GM18511 (cell line): Measurements from ENCODE around the gene PITX1.
A peak's percentile ranks its signal among the peaks of the same experiment; 100 is the strongest.

Experiments used
- ATAC-seq: cut with Tn5 transposase; IDR thresholded peaks from one replicate; pipeline ENCODE4 v1.9.1; 2021; ENCODE audit warnings: mild to moderate bottlenecking, moderate library complexity; ENCODE audit not compliant: unreplicated experiment

Gene PITX1

DNA sequence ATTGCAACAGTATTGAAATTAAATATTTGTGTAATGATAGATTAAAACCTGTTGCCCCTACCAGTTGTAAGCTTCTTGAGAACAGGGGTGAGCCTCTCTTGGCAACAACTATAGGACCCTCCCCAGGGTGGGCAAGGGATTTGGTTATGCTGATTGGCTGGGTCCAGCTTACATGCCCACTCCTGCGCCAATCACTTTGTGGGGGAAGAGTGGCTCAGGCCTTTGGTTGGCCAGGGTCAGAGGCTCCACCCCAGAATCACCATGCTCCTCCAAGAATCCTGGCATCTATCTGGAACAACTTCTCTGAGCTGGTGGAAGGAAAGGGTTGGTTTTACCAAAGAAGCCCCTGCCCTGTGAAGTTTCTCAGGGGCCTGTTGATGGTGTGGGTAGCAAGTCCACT, 8.6 kb upstream of the PITX1 start:
- ATAC-seq = no peak

DNA sequence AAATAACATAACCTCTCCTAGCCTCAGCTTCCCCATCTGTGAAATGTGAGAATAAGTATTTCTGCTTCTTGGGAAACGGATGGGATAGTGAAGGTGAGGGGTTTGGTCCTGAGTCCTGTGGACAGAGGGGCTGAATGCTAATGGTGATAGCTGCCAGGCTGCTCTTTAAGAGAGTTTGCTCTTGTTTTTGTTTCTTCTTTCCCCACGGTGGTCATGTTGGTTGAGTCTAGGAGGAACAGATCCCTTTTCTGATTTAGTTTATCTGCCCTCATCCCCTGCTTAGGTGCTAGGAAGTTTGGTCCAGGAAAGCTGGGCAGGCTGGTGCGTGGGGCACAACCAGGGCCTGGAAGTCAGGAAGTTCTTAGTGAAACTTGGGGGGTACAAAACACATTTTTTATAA, 7.7 kb upstream of the PITX1 start:
- ATAC-seq = no peak

DNA sequence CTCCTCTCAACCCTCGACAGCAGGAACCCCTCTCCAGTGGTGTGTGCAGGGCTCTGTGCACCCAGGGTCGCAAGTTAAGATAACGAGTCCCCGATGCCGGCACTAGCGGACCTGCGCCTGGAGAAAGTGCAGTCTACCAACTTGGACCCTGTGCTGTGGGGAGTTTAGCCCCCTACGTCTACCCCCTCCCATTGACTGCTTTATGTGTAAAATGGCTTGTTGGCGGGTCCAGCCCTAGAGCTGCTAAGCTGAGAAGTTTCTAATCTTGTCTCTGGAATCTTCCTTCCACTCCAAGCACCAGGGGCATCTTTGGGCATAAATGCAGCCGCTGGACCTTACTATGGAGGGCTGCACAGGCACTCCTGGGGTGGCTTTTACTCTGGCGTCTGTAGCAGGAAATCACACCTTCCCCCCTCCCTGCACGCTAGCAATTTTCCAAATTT, 7.1 kb upstream of the PITX1 start:
- ATAC-seq = no peak

DNA sequence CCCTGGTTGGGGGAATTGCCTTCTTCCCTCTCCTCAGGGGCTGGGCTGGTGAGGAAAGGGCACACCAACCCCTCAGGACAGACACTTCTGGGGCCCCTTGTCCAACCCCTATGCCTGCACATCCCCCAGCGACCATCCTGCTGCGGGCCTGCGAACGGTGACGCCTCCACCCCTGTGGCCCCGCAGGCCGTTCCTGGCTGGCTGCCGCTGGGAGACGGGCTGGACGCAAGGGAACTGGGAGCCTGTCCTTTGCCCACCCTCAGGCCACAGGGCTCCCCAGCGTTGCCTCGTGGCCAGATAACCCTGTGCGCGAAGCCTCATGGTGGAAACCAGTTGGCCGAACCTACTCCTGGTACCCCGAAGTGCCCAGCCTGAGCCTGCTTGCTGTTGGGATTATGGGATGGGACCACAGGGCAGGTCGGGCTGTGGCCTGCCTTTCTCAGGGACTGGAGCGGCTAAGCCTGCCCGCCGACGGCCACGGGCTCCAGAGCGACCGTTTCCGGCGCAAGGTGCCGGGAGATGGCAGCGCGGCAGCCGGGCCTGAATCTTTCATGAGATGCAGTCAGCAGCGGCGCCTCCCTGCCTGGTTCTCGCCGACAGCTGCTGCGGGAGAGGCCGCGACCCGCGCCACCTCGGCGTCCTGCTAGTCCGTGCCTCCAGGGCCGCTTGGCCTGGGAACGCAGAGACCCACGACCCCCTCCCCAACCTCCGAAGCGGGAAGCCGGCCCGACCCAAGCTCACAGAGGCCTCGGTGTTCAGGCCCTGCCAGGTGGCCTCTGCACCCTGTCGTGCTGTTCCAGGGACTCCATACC, 6.5 kb upstream of the PITX1 start:
- ATAC-seq = no peak

DNA sequence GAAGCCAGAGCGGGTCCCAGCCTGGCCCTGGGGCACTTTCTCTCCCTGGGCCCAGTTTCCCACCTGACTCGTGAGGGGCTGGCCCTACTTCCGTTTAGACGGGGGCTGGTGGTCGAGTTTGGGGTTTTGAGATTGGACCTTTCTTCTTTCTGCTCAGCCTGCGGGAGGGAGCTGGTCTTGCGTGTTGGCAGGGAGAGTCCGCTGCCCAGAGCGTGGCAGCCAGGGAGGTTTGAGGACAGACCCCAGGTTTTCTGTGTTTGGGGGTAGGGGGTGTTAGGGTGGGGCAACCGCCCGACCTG, 6.0 kb upstream of the PITX1 start:
- no peak for ATAC-seq

DNA sequence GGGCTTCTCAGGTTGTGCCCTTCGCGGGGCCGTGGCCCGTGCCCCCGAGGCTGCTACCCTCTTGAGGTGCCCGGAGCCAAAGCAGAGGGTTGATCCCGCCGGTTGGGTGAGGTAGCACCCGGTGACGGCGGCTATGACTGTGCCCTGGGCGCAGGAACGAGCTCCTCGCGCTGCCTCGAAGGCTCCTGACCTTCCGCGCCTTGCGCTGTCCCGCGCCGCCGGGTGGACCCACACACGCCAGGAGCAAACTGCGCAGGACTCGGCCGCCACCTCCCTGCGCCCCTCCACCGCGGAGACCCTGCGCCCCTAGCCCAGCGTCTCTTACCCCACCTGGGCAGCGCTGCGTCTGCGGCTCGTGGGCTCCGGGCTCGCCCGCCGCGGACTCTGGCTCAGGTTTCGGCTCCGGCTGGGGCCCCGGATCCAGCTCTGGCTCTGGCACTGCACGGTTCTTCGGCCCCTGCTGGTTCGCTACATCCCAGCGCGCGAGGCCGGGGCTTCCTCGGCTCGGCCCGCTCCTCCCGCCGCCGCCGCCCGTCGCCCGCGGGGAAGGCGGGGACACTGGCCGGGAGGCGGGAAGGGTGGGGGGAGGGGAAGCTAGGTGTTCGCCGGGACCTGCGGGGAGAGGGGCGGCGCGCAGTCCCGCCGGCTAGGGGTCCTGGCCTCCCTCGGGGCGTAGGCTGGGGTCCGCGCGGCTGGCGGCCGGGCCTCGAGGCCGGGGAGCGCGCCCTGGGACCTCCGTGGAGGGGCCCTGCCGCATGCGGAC, 5.4 kb upstream of the PITX1 start:
- no peak for ATAC-seq

DNA sequence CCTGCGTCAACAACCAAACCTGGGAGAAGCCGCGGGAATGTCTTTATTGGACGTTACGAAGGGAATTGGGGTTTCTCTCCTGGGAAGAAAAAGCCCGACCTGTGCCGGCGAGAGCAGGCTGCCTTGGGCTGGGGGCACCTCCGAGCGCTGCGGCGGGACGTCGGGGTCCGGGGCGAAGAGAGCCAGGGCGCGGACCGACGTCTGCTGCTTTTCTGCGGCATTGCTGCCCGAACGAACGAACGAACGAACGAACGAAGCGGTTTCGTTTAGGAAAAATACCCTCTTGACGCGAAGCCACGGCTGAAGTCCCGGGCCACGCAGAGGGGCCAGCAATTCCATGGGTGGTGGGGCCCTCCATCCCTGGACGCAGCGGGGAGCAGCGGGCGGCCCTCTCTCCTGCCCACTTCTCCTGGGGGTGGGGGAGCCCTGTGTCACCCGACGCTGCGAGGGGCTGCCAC, 4.8 kb upstream of the PITX1 start:
- no peak for ATAC-seq

DNA sequence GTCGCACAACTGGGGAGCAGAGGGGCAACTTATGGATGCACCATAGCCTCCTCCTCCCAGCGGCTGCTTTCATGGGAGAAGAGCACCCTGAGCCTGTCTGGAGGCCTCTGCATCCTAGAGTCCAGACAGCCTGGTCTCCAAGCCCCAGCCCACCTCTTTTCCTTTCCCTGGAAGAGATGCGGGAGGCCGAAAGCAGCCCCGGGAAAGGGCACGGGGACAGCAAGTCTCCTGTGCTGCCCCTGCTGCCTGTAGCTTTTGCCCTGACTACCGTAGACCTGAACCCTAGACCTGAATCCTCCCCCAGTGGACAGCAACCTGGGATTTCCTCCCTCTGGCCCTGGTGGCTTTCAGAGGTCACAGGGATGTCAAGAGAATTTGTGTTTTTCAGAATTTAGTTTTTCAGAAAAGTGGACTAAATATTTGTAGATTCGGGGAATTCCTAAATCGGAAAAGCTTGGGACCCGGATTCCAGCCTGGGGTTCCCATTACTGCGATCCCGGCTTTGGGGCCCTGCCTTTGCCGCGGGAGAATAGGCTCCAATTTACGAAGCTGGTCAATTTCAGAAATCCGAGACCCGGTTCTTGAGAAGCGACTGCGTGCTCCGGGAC, 4.3 kb upstream of the PITX1 start:
- ATAC-seq = no peak

DNA sequence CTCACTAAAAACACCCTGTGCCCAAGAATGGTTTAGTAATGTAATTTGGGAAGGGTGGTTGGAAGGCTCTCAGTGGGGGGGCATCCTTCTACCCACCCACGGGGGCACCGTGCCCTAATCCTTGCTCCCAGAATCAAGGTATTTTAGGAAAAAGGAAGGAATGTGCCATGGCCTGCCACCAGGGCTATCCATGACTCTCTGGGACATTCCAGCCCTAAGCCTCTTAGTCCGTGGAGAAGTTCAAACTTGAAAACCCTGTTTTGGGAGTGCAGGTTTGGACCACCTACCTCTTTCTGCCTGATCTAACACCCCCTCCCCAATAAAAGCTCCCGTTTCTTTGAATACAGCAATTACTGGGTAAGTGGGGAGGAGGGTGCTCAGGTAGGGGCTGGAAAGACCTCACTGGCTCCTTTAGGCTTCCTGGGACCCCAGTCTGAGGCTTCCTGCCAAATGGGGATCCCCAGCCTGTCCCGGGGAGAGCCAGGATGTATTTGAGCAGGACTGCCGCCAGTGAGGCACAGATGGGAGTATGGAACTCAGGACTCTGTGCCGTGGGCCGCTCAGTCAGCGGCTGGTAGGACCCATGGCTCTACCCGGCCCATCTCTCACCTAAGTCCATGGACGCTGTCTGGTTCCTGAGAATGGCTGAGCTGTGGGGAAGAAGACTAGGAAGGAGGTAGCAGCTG, 3.6 kb upstream of the PITX1 start:
- ATAC-seq = no peak

DNA sequence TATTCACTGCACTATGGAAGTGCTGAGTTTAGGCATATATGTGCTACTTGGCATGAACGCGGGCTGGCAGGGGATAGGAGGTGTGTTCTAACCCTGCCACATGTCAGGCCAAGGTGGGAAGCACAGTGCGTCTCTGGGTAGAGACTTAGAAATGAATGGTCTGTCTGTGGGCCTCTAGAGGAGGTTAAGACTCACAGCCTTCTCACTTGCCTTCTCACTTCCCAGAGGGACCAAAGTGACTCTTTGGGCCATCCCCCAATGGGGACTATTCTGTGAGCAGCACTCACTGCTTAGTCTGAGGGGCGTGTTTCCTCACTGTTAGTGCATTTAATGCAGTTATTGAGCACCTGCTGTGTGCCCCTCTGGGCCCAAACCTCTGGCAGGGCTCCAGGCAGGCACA, 2.4 kb upstream of the PITX1 start:
- no peak for ATAC-seq

DNA sequence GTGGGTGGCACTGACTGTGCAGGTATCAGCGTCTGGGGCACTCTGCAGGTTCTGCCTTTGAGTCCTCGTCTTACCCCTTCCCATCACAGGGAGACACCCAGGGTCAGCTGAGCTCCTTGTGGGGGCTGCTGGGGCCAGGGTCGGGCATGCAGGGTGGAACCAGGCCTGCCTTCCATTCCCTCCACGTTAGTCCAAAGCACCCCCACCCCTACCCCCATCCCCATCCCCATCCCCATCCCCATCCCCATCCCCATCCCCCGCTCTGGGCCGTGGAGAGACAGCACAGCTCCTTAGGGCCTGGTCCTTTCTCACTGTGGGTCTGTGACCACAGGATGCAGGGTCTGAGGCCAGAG, 1.6 kb upstream of the PITX1 start:
- no peak for ATAC-seq

DNA sequence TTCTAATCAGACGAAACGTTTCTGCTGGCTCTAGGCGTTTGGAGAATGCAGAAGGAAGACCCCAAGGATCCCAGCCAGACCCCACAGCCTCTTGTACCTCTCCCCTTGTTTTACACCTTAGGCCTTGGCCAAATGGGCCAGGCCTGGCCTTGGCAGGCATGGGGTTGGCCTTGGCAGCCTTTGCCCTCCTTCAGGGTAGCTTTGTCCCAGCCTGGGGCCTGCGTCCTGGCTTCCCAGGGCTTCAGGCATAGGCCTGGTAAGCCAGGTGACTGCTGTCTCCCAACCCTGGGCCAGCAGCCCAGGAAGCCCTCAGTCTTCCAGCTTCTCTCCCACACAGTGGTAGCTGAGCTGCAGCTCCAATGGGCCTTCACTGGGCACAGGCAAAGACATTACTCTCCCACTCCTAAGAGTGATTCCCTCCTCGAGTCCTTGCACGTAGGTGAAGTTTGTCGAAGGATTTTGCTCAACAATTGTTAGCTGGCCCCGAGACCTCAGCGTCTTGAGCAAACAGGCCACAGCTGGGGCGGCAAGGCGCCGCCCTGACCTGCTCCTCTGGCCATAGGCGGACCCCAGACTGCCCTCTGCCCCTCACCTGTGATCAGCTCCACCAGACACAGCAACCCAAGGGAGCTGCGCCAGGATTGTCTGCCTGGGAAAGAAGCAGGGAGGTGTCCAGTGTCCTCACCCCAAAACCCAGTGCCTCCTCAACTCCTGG, 1.1 kb upstream of the PITX1 start:
- no peak for ATAC-seq

DNA sequence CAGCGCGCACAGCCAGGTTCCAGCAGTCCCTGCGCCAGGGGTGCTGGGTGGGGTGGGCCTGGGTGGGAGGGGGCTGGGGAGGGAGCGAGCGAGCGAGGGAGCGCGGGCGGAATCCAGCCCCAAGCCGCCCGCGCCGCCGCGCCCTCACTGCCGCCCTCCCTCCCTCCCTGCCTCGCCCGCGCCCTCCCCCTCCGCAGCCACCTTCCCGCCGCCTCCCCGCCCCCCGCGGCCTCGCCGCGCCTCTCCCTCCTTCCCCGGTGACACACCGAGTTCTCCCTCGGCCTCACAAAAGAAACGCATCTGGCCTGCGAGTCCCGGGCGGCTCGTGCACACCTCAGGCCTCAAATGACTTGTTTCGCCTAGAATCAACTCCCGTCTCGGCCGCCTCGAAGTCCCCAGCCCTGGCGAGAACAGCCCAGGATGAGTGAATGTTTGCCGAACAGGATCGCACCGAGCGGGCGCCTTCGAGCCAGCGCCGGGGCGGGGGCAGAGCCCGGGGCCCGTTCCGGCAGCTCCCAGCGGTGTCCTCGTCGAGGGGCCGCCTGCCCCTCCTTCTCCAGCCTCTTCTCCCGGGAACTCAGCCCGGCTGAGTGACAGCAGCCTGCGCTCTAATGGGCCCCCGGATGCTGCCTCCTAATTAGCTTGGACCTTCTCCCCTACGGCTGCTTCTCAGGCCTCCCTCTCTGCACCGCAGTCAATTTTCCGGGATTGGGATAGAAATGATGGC, 371 bp upstream of the PITX1 start:
- ATAC-seq = peak; percentile 15

DNA sequence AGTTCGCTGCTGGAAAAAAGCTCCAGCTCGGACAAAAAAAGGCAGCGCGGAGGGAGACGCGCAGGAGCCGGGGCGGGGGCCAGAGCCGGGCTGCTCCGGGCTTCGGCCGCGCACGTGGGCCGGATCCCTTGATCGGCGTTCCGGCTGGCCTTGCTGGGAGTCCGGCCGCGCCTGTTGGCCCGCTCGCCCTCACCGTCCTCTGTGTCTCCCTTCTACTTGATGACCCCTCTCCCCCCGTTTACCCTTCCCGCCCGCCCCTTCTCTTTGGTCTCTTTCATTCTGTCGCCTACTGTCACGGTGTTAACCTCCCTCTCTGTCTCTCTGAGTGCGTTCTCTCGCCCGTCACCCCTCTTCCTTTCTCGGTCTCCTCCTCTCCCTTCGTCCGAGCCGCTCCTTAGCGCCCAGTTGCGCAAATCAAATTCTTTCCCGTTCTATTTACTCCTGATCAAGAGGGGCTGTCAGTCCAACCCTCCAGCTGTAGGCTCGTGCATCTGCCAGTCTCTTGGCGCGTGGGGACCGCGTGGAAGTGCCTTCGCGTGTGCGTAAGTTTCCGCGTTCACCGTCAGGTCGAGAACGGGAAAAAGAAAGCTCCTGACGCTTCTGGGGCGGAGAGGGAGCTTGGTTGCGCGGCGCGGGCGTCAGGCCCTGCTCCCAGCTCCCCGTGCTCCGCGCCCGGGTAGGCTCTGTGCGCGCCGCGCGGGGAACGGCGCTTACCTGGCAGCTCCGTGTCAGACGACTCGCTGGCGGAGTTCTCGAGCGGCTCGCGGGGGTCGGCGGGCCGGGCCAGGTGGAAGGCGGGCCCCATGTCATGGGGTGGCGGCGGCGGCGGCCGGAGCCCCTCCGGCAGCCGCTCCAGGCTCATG, 798 bp downstream of the PITX1 start:
- peak; percentile 31 for ATAC-seq

DNA sequence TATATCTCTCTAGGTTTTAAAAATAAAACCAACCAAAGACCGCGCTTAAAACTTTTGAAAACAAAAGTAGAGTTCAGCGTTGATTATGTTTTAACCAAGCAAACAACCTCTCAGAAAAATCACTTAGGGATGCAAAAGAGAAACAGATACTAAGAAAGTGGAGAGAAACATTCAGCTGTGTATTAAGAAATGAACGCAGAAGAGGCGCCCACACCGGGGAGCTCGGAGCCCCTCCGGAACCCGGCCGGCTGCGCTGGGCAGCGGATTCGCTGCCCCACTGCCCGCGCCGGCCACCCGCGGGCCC, 1.4 kb downstream of the PITX1 start:
- no peak for ATAC-seq

DNA sequence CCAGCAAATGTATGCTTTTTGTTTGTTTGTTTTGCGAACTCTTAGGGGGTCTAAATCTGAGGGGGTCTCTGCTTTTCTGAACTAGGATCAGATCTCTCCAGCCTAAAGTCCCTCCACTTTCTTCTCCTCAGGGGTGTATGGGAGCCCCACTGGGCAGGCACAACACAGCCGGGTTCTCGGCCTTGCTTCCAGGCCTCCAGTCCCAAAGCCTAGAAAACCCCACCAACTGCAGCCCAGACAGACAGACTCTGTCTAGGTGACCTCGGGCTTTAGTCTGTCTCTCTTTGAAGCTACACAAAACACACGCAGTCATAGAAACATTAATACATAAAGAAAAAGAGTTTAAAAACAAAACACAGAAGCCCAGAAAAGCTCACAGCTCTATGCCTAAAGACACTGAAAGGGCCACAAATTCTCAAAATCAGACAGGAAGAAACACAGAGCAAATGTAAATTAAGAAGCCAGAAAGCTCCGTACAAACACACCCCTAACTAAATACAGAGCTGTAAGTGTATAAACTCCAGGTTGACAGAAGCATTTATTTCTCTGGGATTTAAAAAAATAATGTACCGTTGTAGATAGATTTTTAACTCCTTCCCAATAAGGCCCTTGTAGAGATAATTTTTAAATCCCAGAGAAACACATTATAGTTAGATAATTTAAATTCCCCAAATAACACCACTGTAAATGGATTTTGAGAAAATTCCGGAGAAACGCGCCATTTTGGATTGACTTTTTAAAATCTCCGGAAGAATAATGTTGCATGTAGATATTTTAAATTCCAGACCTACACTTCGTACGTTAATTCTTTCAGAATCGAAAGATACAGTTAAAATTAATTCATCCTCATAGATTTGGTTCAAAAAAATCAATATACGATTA, 2.0 kb downstream of the PITX1 start:
- ATAC-seq = no peak

DNA sequence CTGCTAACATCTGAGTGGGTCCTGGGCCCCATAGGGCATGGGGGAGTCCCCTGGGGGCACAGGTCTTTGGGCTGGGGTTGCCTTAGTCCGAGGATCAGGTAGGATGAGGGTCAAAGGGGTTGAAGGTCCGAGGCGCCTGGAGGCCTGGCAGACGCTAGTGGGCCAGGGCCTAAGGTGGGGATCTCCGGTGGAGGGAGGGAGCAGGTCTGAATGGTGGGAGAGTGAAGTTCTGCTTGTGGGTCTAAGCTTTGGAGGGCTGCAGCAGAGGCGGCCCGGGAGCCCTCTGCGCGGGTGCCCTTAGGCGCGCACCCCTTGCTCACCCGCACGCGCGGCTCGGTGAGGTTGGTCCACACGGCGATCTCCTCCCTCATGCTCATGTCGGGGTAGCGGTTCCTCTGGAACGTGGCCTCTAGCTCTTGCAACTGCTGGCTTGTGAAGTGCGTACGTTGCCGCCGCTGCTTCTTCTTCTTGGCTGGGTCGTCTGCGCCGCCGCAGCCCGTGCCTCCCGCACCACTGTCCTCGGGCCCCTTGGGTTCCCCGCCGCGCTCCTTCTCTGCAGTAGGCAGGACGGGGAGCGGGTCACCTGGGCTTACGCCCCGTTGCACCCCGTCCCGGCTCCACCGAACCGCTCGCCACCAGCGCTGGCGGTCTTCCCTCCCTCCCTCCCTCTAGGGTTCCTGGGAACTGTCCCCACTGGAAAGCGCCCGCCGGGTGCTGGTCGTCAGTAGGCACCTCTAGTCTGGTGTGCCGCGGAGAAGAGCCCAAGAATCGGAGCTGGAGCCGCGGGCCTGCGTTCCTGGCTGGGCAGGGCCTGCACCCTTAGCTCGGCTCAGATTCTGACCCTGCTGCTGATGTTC, 2.8 kb downstream of the PITX1 start:
- peak; percentile 36 for ATAC-seq
